ENCODE measurements around the gene STK11IP.

GRCh38 chr2:219627103-219628100 is 29.7 kb downstream of the STK11IP start, which contains the start of gene SLC4A3:
- TF ChIP-seq, protein P1, sequence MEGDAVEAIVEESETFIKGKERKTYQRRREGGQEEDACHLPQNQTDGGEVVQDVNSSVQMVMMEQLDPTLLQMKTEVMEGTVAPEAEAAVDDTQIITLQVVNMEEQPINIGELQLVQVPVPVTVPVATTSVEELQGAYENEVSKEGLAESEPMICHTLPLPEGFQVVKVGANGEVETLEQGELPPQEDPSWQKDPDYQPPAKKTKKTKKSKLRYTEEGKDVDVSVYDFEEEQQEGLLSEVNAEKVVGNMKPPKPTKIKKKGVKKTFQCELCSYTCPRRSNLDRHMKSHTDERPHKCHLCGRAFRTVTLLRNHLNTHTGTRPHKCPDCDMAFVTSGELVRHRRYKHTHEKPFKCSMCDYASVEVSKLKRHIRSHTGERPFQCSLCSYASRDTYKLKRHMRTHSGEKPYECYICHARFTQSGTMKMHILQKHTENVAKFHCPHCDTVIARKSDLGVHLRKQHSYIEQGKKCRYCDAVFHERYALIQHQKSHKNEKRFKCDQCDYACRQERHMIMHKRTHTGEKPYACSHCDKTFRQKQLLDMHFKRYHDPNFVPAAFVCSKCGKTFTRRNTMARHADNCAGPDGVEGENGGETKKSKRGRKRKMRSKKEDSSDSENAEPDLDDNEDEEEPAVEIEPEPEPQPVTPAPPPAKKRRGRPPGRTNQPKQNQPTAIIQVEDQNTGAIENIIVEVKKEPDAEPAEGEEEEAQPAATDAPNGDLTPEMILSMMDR (IDR thresholded peaks at IDR 0.05), result no peak
- TF ChIP-seq EP300 (IDR thresholded peaks at IDR 0.05), result no peak

Data from tibial nerve (tissue), 4 donors.